HEK293 (cell line): ENCODE measurements around the gene RIPOR3.

Source experiments
- CTCF ChIP-seq: fragments of 450-650 bp; formaldehyde crosslinking; IDR thresholded peaks from 2 replicates; pipeline ENCODE4 v1.5.1; 2016; ENCODE audit warnings: missing biosample characterization, missing genetic modification characterization
- TCF7L2 ChIP-seq: IDR thresholded peaks from 2 replicates; pipeline ENCODE4 v1.6.1; 2011; ENCODE audit warnings: low read depth, mild to moderate bottlenecking, inconsistent platforms, low read length, moderate library complexity, borderline replicate concordance
- ZBTB8A ChIP-seq: fragments of 450-650 bp; formaldehyde crosslinking; IDR thresholded peaks from 2 replicates; pipeline ENCODE4 v1.5.1; 2016; ENCODE audit warnings: missing biosample characterization, missing genetic modification characterization
- ZNF239 ChIP-seq: fragments of 450-650 bp; formaldehyde crosslinking; IDR thresholded peaks from 2 replicates; pipeline ENCODE4 v1.5.1; 2016; ENCODE audit warnings: missing biosample characterization, missing genetic modification characterization
- ZNF274 ChIP-seq, 2 experiments: fragments of 200-500 bp in 1 of 2; fragments of 450-650 bp in 1 of 2; sonication (Bioruptor generic) in 1 of 2; formaldehyde crosslinking in 1 of 2; IDR thresholded peaks; 2 replicates each; pipeline versions ENCODE4 v1.5.1 to v1.6.1; 2014 to 2016; ENCODE audit warnings: borderline replicate concordance in 1 of 2, inconsistent platforms in 1 of 2, low read length in 1 of 2, missing biosample characterization in 1 of 2, missing genetic modification characterization in 1 of 2
- ZSCAN30 ChIP-seq: fragments of 450-650 bp; IDR thresholded peaks from 2 replicates; pipeline ENCODE4 v1.5.1; 2018; ENCODE audit warnings: missing biosample characterization, mild to moderate bottlenecking, missing genetic modification characterization, moderate library complexity

GRCh38 chr20:50608750-50609104 lies 82.6 kb downstream of the RIPOR3 start:
- TF ChIP-seq TCF7L2 (no peak), ZNF274 (IDR thresholded peaks at IDR 0.05; ENCODE audit: low read length) (no peak), ZNF274 (tag by site-specific recombination; IDR thresholded peaks at IDR 0.05; ENCODE audit: borderline replicate concordance) (no peak), ZNF239 (tag by site-specific recombination) (no peak), CTCF (tag by site-specific recombination) (no peak), ZSCAN30 (tag by site-specific recombination) (no peak), ZBTB8A (tag by site-specific recombination) (no peak)
